Fibroblast of peridontal ligament (primary cell): ENCODE measurements around the gene IGLON5.

ENCODE experiments used
- DNase-seq: peaks from one replicate; pipeline ENCODE4 v3.0.0-alpha.2; 2010; ENCODE audit errors: extremely low read depth

Gene IGLON5

DNA sequence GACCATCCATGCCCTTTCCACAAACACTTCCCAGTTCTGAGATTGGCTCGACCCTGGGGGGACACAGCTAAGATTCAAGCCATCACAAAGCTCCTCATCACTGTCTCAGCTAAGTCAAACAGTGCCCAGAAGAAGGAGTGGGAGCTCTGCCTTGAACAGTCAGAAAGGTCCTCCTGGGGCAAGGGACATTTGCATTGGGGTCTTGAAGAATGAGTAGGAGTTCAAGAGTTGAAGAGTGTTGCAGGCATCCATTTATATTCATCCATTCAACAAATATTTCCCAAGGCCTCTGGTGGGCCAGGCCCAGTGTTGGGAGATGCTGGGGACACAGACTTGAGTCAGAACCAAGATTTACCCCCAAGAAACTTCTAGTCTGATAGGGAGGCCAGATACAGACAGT is 6.5 kb downstream of the IGLON5 start:
- DNase-seq = no peak

DNA sequence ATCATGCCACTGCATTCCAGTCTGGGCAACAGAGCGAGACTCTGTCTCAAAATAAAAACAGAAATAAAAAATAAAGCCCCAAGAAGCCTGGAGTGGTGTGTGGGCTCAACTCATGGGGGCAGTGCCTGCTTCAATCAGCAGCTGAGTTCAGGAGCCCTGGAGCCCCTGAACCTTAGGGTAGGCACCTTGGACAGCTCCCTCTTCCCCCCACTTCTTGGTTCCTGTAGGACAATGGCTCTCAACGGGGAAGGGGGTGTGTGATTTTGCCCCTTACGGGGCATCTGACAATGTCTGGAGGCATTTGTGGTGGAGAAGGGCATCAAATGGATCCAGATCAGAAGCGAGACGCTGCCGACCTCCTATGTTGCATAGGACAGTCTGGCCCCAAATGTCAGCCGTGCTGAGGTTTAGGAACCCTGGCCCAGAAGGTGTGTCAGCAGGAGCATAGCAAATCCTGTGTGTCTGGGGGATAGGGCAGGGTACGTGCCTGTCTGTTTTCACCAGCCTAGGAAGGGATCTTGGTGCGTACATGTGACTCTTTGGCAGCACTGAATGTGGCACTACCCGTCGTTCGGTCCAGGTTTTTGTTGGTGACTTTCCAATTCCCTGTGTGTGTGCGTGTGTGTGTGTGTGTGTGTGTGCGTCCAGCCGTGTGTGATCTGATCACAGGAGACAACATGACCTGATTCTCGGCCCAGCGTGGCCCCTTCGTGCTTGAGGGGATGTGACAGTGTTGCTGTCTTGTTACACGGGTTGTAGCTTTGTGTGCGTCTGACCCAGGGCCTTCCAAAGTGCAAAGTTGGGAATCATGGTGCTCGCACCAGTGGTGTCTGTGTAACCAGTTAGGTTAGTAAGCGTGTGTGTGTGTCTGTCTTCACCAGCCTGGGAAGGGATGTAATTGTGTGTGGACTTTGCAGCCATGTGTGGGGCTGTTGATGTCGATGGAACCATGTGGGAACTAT is 7.5 kb downstream of the IGLON5 start:
- no peak for DNase-seq

DNA sequence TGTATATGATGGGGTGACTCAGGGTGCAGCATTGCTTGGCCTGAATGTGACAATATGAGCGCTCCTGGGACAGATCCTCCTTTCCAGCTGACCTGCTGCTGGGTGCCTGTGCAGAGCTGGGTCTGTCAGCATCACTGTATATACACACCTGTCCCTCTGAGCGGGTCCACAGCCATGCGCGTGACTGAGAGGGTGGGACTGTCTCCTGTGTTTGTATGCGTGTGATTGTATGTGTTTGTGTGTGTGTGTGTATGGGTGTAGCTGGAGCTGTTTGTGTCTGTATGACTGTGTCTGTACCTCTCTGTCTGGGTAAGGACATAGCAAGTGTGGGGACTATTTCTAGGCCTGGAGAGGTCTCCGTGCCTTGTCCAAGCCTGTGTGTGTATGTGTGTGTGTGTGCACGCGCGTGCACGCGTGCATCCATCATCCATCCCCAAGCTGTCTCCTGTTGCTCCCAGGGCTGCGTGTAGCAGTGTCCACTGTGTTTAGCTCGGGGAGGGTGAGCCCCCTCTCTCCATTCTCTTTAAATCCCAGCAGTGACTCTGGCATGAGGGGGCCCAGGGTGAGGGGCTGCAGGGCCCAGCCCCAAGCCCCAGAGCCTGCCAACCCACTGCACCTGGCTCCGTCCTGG is 8.3 kb downstream of the IGLON5 start:
- DNase-seq = no peak

DNA sequence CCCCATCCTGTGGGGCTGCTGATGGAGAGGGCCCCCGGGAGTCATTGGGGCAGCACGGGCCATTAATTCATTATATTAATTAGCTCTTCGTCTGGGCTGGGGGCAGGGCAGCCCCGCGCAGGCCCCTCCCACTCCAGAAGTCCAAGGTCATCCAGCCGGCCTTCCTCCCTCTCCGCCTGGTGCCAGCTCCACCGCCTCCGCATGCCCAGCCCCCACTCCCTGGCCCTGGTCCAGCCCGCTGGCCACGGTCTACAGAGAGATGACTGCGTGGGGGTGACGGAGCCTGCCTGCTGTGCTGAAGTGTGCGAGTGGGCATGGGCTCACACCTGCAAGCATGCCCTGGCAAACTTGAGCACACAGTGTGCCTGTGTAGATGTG is 8.8 kb downstream of the IGLON5 start:
- no peak for DNase-seq

DNA sequence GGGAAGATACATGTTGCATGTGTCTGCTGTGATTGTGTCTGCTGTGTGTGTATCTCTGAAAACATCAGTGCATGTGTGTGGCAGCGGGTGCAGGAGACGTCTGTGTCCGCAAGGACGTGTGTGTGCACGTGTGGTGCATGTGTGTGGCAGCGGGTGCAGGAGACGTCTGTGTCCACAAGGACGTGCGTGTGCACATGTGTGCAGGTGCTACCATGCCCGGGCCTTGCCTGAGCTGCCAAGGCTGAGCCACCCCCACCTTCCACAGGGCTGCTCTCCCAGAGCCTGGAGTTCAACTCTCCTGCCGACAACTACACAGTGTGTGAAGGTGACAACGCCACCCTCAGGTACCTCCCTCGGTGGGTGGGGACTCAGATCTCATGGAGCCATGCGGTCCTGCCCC is 10.4 kb downstream of the IGLON5 start:
- DNase-seq = no peak

DNA sequence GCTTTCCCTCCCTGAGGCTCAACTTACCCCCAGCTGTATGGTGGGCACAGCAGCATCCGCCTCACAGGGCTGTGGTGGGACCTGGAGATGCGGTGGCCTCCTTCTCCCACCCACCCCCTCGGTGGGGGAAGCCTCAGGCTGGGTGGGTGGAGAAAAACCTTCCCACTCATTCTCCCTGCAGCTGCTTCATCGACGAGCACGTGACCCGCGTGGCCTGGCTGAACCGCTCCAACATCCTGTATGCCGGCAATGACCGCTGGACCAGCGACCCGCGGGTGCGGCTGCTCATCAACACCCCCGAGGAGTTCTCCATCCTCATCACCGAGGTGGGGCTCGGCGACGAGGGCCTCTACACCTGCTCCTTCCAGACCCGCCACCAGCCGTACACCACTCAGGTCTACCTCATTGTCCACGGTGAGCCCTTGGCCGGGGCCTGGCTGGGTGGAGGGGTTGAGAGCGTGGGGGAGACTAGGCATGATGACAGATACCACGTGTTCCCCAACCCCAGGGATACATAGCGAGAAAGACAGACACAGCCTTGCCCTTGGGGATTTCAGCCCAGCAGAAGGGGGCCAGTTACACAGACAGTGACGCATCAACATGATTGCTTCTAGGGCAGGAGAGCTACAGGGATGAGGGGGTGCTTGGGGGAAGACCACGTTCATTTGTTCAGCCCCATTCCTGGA is 12.2 kb downstream of the IGLON5 start:
- no peak for DNase-seq

DNA sequence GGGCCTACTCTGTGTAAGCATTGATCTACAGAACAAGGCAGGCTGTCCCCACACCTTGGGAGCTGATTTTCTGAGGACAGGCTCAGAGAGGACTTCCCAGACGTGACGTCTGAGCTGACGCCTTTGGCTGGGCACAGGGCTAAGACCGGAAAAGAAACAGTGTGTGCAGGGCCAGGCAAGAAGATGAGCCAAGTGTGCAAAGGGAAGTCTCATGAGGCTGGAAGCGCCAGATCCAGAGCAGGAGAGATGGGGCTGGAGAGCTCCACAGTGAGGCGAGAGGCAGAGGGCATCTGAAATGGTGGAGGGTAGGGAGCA is 12.7 kb downstream of the IGLON5 start:
- no peak for DNase-seq

DNA sequence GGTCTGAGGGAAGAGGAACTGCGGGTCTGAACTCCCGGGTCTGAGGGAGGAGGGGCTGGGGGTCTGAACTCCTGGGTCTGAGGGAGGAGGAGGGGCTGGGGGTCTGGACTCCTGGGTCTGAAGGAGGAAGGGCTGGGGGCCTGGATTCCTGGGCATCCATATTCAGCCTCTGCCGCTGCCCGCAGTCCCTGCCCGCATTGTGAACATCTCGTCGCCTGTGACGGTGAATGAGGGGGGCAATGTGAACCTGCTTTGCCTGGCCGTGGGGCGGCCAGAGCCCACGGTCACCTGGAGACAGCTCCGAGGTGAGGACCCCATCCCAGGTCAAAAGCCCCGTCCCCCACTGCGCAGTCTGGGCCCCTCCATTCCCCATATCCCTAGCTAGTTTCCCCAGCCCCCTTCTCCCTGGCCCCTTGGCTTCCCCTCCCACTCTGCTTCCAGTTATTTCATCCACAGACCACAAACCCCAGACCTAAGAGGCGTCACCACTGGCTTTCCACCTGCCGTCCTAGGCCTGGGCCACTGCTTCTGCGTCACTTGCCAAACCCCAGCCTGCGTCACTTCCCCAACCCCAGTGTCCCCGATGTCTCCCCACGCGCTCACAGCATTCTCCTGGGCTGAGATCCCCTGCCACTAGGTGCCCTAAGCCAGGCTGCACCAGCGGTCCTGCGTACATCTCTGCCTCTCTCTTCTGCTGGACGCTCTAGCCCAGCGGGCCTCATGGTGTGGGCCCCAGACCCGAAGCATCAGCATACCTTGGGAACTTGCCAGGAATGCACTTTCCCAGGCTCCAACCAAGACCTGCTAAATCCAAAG is 13.9 kb downstream of the IGLON5 start:
- no peak for DNase-seq

DNA sequence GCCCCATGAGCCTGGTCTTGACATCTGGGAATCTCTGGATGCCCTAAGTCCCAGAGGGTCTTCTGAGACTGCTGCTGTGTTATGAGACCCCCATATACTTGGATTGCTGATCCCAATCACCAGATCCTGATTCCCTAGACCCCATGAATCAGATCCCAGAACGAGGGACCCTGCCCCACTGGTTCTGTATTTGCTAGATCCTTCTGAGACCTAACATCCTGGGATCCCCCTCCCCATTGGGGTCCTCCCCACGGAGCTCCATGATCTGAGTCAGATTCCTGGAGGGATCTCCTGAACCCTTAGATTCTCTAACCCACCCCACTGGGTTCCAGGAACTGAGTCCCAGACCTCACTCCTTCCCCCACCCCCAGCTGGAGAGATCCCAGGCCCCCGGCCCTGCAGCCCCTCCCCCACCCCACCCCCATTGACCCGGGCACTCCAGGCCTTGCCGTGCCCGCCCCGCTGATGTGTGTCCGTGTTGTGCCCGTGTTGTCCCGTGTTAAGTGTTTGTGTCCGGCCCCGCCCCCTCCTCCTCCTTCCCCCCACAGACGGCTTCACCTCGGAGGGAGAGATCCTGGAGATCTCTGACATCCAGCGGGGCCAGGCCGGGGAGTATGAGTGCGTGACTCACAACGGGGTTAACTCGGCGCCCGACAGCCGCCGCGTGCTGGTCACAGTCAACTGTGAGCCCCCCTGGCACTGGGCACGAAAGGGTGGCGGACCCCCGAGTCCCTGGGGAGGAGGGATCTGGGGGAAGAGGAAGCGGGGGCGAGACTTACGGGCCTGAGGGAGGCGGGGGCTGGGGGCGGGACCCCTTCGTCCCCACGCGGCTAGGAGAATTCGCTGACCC is 15.0 kb downstream of the IGLON5 start:
- DNase-seq = no peak

DNA sequence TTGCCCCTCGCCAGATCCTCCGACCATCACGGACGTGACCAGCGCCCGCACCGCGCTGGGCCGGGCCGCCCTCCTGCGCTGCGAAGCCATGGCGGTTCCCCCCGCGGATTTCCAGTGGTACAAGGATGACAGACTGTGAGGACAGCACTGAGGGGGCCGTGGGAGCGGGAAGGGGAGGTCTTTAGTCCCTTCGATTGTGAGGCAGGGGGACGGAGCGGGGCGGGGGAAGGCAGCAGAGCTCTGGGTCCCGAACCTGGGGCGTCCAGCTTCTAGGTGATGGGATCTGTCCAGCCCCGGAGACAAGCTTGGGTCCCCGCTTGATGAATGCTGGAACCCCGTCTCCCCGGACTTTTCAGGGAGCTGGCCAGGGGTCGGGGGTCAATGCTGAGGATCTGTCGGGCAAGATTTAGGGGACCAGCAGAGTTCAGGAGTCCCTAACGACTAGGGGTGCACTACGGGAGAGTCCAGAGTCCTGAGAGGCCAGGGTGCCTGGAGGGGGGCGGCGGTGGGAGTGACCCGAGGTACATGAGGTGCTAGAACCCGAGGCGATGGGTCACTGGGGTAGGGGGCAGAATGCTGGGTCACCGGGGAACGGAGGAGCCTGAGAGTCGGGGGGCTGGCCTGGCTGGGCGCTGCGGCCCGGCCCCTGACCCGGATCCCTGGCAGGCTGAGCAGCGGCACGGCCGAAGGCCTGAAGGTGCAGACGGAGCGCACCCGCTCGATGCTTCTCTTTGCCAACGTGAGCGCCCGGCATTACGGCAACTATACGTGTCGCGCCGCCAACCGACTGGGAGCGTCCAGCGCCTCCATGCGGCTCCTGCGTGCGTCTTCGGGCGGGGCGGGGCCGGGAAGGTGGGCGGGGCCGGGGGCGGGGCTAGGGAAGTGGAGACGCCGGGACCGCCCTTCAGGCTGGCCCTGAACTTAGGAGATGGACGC is 15.9 kb downstream of the IGLON5 start:
- DNase-seq = no peak

DNA sequence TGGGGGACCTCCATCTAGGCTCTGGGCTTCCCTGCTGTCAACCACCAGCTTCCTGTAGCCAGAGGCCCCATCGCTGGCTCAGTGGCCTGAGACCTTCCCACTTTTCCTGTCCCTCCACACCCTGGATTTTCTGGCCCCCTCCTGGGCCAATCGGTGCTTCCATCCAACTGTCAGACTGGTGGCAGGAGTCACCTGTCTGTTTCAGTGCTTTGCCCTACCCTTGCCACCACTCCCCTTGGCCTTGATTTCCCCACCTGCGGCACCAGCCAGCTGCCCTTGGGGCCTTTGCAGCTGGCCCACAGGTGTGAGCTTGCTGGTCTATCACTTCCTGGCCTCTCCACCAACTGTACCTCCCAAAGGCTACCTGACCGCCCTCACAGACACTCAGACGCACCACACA is 18.0 kb downstream of the IGLON5 start:
- DNase-seq = no peak

DNA sequence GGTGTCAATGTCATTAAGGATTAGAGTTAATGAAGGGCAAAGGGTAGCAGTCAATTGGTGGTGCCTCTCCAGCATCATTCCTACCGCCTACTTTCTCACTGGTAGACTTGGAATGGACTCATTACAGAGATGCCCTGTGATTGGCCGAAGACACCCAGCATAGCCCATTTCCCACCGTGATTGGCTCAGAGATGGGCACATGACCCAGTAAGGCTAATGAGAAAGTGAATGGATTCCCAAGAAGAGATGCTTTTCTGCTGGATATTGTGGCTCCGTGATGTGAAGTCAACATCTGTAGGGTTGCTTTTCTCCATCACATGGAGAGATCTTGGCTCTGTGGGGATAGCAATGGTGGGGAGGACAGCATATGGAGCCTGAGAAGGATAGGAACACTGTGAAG is 18.9 kb downstream of the IGLON5 start:
- no peak for DNase-seq

DNA sequence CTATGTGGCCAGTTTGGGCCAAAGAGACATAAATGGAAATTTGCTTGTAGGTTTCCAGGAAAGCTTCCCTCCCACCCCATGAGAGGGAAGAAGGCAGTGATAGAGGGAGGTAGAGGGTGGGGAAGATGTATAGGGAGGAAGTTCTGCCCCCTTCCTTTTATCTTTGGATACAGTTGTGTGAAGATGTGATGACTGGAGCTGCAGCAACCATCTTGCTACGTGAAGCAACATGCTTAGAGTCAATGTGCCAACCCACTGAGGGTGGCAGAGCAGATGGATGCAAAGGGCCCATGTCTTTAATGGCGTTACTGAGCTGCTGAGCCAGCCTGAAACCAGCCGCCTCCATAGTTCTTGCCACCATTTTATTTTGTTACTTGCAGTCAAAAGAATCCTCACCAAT is 19.7 kb downstream of the IGLON5 start:
- DNase-seq = no peak

DNA sequence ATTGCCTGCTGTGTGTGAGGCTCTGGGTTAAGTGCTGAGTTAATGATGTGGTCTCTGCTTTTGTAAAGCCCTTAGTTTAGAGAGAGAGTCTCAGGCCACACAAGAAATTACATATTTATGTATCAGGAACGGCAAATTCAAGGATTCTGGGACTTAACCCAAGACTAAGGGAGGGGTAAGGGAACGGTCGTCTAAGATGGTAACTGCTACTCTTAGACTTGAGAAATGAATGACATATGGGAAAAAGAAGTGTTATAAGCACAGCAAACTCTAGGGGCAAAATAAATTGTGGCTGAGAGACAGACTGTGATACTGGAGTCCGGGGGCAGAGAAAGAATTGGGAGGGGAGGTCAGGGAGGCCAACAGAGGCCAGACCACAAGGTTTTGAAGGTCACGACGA is 20.3 kb downstream of the IGLON5 start:
- DNase-seq = no peak

DNA sequence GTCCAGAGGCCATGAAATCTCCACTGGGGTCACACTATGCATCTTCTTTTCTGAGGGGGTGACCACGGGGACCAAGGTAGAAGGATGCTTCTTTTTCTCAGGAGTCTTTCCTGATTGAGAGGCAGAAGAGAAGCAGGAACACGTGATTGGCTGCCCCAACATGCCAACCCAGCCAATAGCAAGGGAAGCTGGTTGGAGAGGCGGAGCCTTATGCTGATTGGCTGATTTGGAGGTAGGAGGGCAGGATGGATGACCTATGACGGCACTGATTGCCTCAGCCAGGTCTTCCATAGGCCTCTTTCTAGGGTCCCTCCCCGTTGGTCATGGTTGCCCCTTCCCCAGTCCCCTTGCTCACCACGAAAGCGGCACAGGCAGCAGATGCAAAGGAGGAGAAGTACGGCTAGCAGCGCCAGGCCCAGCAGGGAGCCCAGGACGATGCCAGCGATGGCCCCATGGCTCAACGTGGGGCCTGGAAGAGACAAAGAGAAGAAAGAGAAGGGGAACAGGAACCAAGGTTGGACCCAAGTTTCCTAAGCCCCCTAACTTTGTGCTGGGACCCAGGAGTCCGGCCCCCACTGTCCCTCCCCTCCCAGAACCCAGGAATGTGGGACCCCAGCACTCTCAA is 22.5 kb downstream of the IGLON5 start:
- no peak for DNase-seq

DNA sequence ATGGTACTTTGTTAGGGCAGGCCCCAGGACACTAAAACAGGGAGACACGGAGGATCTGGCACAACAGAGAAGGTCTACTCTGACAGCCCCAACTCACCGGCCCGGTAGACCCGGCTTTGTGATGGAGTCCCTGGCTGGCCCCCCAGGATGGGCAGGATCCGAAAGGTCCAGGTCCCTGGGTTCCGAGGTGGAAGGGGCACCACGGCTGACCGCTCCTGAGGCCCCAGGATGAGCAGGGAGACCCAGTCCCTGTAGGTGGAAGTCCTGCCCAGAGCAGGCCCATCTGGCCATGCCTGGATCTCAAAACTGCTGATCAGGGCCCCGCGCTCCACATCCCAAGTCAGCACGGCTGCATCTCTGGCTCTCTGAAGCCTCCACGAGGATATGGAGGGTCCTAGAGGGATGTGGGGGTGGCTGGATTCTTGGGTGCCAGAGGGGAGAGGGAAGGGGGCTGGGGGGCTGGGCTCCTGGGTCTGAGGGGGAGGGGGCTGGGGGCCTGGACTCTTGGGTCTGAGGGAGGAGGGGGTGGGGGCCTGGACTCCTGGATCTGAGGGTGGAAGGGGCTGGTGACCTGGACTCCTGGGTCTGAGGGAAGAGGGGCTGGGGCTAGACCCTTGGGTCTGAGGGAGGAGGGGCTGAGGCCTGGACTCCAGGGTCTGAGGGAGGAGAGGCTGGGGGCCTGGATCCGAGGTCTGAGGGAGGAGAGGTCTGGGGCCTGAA is 25.9 kb downstream of the IGLON5 start:
- DNase-seq = no peak

DNA sequence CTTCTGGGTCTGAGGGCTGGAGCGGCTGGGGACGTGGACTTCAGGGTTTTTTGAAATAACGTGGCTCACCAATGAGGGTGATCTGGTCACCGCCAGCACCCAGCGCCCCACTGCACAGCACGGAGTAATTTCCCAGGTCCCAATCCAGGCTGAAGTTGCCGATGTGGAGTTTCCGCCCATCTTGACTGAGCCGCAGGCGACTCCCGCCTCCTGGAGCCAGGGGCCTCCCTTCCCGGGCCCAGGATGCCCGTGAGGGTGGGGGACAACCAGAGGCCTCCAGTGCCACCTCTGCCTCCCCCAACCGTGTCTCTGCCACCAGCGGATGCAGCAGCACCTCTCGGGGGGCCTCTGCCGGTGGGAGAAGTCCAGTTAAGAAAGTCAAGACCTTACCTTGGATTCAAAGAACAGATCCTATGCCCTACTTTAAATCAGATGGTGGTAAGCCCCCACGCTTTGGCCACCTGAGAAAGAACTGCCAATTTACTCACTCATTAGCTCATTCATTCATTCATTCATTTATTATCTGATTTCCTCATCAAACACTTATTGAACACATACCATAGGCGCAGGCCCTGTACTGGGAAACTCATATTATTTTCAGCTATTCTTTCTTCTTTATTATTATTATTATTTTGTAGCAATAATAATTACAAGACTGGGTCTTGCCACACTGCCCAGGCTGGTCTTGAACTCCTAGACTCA is 26.6 kb downstream of the IGLON5 start:
- no peak for DNase-seq
